ENCODE results near the gene CREB3L1. TPM values are rescaled to one million over a fixed set of nuclear protein-coding genes. Genes with fewer than 3 reads are reported as not detected.

Gene CREB3L1, protein sequence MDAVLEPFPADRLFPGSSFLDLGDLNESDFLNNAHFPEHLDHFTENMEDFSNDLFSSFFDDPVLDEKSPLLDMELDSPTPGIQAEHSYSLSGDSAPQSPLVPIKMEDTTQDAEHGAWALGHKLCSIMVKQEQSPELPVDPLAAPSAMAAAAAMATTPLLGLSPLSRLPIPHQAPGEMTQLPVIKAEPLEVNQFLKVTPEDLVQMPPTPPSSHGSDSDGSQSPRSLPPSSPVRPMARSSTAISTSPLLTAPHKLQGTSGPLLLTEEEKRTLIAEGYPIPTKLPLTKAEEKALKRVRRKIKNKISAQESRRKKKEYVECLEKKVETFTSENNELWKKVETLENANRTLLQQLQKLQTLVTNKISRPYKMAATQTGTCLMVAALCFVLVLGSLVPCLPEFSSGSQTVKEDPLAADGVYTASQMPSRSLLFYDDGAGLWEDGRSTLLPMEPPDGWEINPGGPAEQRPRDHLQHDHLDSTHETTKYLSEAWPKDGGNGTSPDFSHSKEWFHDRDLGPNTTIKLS
- total RNA-seq = 12.5 TPM

DNA sequence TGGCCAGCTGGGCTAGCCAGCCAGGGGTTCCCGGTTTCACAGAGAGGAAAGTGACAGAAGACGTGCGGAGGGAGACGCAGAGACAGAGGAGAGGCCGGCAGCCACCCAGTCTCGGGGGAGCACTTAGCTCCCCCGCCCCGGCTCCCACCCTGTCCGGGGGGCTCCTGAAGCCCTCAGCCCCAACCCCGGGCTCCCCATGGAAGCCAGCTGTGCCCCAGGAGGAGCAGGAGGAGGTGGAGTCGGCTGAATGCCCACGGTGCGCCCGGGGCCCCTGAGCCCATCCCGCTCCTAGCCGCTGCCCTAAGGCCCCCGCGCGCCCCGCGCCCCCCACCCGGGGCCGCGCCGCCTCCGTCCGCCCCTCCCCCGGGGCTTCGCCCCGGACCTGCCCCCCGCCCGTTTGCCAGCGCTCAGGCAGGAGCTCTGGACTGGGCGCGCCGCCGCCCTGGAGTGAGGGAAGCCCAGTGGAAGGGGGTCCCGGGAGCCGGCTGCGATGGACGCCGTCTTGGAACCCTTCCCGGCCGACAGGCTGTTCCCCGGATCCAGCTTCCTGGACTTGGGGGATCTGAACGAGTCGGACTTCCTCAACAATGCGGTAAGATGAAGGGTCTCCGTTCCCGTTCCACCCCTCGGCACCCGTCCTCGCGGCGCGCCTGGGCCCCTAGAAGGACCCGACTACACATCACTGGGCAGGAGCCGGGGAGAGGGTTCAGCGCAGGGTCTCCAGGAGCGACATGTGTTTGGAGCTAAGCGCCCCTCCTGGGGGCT, at the start of gene CREB3L1:
CREB3L1 (plus strand) TSS at position 41 of the 765 bp plus-strand sequence; CDS start at position 491, 450 bp downstream.
- H3K27ac ChIP-seq (ENCODE audit: low read depth, low read length) = peak within 1 kb of the TSS; percentile 61
- peak within 1 kb of the TSS in 1 of 3 donors; percentile 40 for H3K9ac ChIP-seq (ENCODE audit: low read depth in 1 of 3, low read length in 3 of 3)
- no peaks in the 10 kb centered on the region for H3K36me3 ChIP-seq (ENCODE audit: control insufficient read depth in 3 of 3, insufficient read depth in 3 of 3, low read length in 3 of 3)
- no peaks in the 10 kb centered on the region for H3K9me3 ChIP-seq (ENCODE audit: control insufficient read depth in 3 of 3, low read length in 3 of 3)
- peak within 1 kb of the TSS; percentile 45 to 67 (median 60) for H3K4me3 ChIP-seq (ENCODE audit: low read length in 3 of 3)
- H3K4me1 ChIP-seq (ENCODE audit: control insufficient read depth in 3 of 3, insufficient read depth in 3 of 3, low read length in 3 of 3) = peaks cover 17 to 46% (median 44%) of the 10 kb centered on the region in 3 donors
- H3K27me3 ChIP-seq (ENCODE audit: control insufficient read depth in 3 of 3, insufficient read depth in 3 of 3, low read length in 3 of 3) = peaks cover 12 to 44% (median 39%) of the 10 kb centered on the region in 3 donors

DNA sequence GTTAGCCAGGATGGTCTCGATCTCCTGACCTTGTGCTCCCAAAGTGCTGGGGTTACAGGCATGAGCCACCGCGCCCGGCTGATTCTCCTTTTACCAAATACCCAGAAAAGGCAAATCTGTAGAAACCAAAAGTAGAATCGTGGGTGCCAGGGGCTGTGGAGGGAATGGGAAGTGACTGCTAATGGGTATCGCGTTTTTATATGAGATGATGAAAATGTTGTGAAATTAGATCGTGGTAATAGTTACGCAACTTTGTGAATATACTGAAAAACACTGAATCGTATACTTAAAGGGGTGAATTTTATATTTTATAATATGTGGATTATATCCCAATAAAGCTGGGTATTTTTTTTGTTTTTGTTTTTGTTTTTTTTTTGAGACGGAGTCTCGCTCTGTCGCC, 48.2 kb upstream of the CREB3L1 start:
- Histone ChIP-seq H3K27ac (ENCODE audit: low read depth, low read length) (no peak overlapping the region), H3K9me3 (ENCODE audit: control insufficient read depth in 3 of 3, low read length in 3 of 3) (no peaks in the 10 kb centered on the region), H3K27me3 (ENCODE audit: control insufficient read depth in 3 of 3, insufficient read depth in 3 of 3, low read length in 3 of 3) (peaks cover 0 to 5% (median 3%) of the 10 kb centered on the region in 3 donors), H3K9ac (ENCODE audit: low read depth in 1 of 3, low read length in 3 of 3) (no peak overlapping the region), H3K4me1 (ENCODE audit: control insufficient read depth in 3 of 3, insufficient read depth in 3 of 3, low read length in 3 of 3) (no peaks in the 10 kb centered on the region), H3K4me3 (ENCODE audit: low read length in 3 of 3) (no peak overlapping the region), H3K36me3 (ENCODE audit: control insufficient read depth in 3 of 3, insufficient read depth in 3 of 3, low read length in 3 of 3) (no peaks in the 10 kb centered on the region)

DNA sequence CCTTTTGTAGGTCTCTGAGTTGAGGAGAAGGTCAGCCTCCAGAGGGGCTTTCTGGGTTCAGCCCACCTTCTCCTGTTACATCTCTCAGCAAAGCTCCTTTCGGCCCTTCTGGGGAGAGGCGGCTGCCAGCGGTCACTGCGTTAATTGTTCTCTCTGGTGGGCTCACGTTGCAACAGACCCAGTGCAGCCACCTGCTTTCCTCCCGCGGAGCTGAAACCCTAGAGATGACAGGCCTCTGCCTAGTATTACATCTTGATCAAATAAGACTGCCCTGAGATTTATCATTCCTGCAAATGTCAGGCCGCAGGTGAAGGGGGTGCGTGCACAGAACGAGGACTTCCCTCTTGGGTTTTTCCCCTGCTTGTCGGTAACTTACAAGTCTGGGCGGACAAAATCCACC, 43.2 kb upstream of the CREB3L1 start:
- peaks cover 16 to 19% (median 16%) of the 10 kb centered on the region in 3 donors for H3K4me1 ChIP-seq (ENCODE audit: control insufficient read depth in 3 of 3, insufficient read depth in 3 of 3, low read length in 3 of 3)
- no peak overlapping the region for H3K4me3 ChIP-seq (ENCODE audit: low read length in 3 of 3)
- H3K9me3 ChIP-seq (ENCODE audit: control insufficient read depth in 3 of 3, low read length in 3 of 3) = no peaks in the 10 kb centered on the region
- no peak overlapping the region for H3K9ac ChIP-seq (ENCODE audit: low read depth in 1 of 3, low read length in 3 of 3)
- no peak overlapping the region for H3K27ac ChIP-seq (ENCODE audit: low read depth, low read length)
- no peaks in the 10 kb centered on the region for H3K36me3 ChIP-seq (ENCODE audit: control insufficient read depth in 3 of 3, insufficient read depth in 3 of 3, low read length in 3 of 3)
- H3K27me3 ChIP-seq (ENCODE audit: control insufficient read depth in 3 of 3, insufficient read depth in 3 of 3, low read length in 3 of 3) = peaks cover 0 to 19% (median 15%) of the 10 kb centered on the region in 3 donors

DNA sequence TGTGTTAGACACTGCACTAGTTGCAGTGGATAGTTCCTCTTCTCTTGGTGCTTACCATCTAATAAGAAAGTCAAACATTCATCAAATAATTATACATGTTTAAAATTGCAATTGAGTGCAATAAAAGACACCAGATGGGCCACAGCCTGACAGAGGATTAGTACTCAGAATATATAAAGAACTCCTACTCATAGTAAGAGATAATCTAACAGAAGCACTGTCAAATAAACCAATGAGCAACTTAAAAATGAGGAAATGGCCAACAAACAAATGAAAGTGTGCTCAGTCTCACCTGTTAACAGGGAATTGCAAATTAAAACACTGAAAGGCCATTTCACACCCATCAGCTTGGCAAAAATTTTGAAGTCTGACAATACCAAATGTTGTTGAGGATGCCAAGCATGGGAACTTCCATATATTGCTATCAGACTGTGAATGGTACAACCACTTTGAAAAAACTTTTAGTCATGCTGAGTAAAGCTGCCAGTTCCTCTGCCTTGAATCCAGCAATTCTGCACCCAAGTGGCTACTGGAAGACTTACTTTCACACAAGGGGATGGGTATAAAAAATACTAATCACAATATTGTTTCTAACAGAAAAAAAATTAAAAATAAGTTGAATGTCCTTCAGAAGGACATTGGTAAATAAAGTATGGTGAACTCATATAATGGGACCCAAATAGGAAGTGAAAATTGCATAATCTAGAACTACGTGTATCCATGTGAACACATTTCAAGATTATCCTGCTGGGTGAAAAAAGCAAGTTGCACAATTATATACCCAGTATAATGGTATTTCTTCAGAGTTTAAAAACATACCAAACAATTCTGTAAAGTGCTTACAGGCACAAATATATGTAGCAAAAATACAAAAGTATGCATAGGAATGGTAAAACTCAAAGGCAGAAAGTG, 41.4 kb upstream of the CREB3L1 start:
- no peaks in the 10 kb centered on the region for H3K9me3 ChIP-seq (ENCODE audit: control insufficient read depth in 3 of 3, low read length in 3 of 3)
- H3K27me3 ChIP-seq (ENCODE audit: control insufficient read depth in 3 of 3, insufficient read depth in 3 of 3, low read length in 3 of 3) = peaks cover 0 to 19% (median 15%) of the 10 kb centered on the region in 3 donors
- no peak overlapping the region for H3K4me3 ChIP-seq (ENCODE audit: low read length in 3 of 3)
- H3K9ac ChIP-seq (ENCODE audit: low read depth in 1 of 3, low read length in 3 of 3) = no peak overlapping the region
- no peaks in the 10 kb centered on the region for H3K36me3 ChIP-seq (ENCODE audit: control insufficient read depth in 3 of 3, insufficient read depth in 3 of 3, low read length in 3 of 3)
- no peak overlapping the region for H3K27ac ChIP-seq (ENCODE audit: low read depth, low read length)
- H3K4me1 ChIP-seq (ENCODE audit: control insufficient read depth in 3 of 3, insufficient read depth in 3 of 3, low read length in 3 of 3) = peaks cover 18 to 22% (median 20%) of the 10 kb centered on the region in 3 donors

DNA sequence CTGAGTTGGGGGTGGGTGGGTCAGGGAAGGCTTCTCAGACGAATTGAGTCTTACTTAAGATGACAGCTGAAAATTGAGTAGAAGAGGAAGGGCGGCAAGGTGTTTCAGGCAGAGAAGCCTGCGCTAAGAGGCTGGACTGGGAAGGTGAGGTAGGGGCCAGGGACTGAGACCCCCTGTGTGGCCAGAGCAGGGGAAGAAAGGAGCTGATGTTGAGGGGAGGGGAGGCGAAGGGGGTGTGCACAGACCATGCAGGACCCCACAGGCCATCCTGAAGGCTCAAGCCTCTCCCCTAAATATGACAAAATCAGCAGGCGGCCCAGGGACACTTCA, 40.6 kb upstream of the CREB3L1 start:
- Histone ChIP-seq H3K27me3 (ENCODE audit: control insufficient read depth in 3 of 3, insufficient read depth in 3 of 3, low read length in 3 of 3) (peaks cover 0 to 19% (median 15%) of the 10 kb centered on the region in 3 donors), H3K36me3 (ENCODE audit: control insufficient read depth in 3 of 3, insufficient read depth in 3 of 3, low read length in 3 of 3) (no peaks in the 10 kb centered on the region), H3K4me3 (ENCODE audit: low read length in 3 of 3) (peak overlapping the region in 2 of 3 donors; percentile 29 to 51), H3K9me3 (ENCODE audit: control insufficient read depth in 3 of 3, low read length in 3 of 3) (no peaks in the 10 kb centered on the region), H3K9ac (ENCODE audit: low read depth in 1 of 3, low read length in 3 of 3) (no peak overlapping the region), H3K4me1 (ENCODE audit: control insufficient read depth in 3 of 3, insufficient read depth in 3 of 3, low read length in 3 of 3) (peaks cover 18 to 22% (median 20%) of the 10 kb centered on the region in 3 donors), H3K27ac (ENCODE audit: low read depth, low read length) (no peak overlapping the region)

DNA sequence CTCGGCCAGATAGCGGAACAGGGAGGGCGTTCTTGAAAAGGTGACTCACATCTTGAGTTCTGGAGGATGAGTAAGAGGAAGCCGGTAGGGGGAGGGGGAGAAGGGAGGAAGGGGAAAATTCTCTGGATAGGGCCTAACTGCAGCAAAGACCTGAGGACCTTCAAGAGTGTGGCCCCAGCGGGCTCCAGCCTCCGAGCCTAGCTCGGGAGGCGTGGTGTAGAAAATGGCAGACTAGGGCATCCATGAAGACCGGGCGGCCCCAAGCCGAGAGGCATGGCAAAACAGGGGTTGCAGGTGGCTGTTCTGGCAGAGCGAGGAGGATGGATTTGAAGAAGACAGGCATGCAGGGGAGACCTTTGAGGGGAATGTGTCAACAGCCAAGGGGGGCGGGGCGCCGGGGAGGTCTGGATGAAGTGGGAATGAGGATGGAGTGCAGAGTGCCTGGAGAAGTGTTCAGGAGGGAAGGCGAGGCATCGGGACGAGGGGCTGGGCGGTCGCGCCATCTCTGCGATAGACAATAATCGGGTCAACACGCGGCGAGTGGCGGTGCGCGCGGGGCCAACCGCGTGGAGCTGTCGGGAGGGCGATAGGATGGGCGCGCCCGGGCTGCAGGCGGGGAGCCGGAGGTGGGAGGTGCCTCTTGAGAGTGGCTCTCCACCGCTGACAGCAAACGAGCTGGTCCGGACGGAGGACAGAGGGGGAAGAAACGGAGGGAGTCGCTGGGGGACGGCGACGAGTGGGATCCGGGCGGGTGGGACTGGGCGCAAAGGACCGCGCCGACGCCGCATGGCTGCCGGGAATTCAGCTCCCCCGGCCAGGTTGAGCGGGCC, 40.0 kb upstream of the CREB3L1 start:
- H3K4me1 ChIP-seq (ENCODE audit: control insufficient read depth in 3 of 3, insufficient read depth in 3 of 3, low read length in 3 of 3) = peaks cover 18 to 24% (median 22%) of the 10 kb centered on the region in 3 donors
- peak overlapping the region in 2 of 3 donors; percentile 38 to 64 for H3K9ac ChIP-seq (ENCODE audit: low read depth in 1 of 3, low read length in 3 of 3)
- H3K36me3 ChIP-seq (ENCODE audit: control insufficient read depth in 3 of 3, insufficient read depth in 3 of 3, low read length in 3 of 3) = no peaks in the 10 kb centered on the region
- H3K9me3 ChIP-seq (ENCODE audit: control insufficient read depth in 3 of 3, low read length in 3 of 3) = no peaks in the 10 kb centered on the region
- peak overlapping the region; percentile 66 for H3K27ac ChIP-seq (ENCODE audit: low read depth, low read length)
- H3K27me3 ChIP-seq (ENCODE audit: control insufficient read depth in 3 of 3, insufficient read depth in 3 of 3, low read length in 3 of 3) = peaks cover 0 to 19% (median 15%) of the 10 kb centered on the region in 3 donors
- peak overlapping the region; percentile 51 to 67 (median 62) for H3K4me3 ChIP-seq (ENCODE audit: low read length in 3 of 3)

DNA sequence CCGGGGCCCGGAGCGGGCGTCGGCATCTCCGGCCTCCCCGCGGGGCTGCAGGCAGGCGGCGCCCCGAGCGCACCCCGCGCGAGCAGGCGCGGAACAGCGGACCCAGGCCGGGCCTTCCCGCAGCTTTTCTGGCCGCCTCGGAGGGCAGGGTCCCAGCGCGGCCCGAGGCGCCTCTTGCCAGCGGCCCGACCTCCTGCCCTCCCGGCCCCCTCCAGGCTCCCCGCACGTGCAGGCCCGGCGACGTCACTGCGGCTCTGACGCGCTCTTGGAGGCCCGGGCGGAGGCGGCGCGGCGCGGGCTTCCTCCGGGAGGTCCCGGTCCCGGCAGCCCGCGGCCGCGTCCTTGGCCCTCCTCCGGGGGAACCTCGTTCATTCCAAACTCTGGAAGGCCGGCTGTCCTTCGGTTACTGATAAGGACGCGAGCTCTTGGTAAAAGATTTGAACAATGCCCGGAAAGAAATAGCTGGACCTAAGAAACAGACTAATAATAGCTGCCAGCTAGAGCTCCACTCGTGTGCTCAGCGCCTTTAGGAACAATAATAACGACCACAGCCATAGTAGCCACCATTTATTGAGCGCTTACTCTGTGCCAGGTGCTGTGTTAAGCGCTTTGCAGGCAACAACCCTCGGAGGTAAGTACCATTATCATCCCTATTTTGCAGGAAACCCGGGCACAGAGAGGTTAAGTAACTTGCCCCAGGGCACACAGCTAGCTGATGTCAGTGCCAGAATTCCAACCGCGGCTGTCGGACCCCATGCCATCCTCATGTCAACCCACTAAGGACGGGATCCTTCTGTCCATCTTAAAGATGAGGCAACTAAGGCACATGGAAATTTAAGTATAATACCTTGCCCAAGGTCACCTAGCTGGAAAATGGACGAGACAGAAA, 39.1 kb upstream of the CREB3L1 start:
- Histone ChIP-seq H3K4me3 (ENCODE audit: low read length in 3 of 3) (peak overlapping the region; percentile 62 to 67 (median 67)), H3K27me3 (ENCODE audit: control insufficient read depth in 3 of 3, insufficient read depth in 3 of 3, low read length in 3 of 3) (peaks cover 0 to 19% (median 15%) of the 10 kb centered on the region in 3 donors), H3K9me3 (ENCODE audit: control insufficient read depth in 3 of 3, low read length in 3 of 3) (no peaks in the 10 kb centered on the region), H3K4me1 (ENCODE audit: control insufficient read depth in 3 of 3, insufficient read depth in 3 of 3, low read length in 3 of 3) (peaks cover 24 to 31% (median 29%) of the 10 kb centered on the region in 3 donors), H3K36me3 (ENCODE audit: control insufficient read depth in 3 of 3, insufficient read depth in 3 of 3, low read length in 3 of 3) (no peaks in the 10 kb centered on the region), H3K27ac (ENCODE audit: low read depth, low read length) (peak overlapping the region; percentile 66), H3K9ac (ENCODE audit: low read depth in 1 of 3, low read length in 3 of 3) (peak overlapping the region; percentile 7 to 64 (median 38))

Data from skeletal muscle tissue (tissue), 4 donors.